ENCODE results near the gene RAB31. TPM values are rescaled to one million over a fixed set of nuclear protein-coding genes. Genes with fewer than 3 reads are reported as not detected.

Gene RAB31
- total and polyA plus RNA-seq, 2 of the 13 experiments (the other 11 are each of a cell fraction or from before 2014, with no cell fraction given), result 1.1 to 1.7 TPM

GRCh38 chr18:9673296-9674251 lies 34.5 kb upstream of the RAB31 start (continued):
- TF ChIP-seq, protein P1, sequence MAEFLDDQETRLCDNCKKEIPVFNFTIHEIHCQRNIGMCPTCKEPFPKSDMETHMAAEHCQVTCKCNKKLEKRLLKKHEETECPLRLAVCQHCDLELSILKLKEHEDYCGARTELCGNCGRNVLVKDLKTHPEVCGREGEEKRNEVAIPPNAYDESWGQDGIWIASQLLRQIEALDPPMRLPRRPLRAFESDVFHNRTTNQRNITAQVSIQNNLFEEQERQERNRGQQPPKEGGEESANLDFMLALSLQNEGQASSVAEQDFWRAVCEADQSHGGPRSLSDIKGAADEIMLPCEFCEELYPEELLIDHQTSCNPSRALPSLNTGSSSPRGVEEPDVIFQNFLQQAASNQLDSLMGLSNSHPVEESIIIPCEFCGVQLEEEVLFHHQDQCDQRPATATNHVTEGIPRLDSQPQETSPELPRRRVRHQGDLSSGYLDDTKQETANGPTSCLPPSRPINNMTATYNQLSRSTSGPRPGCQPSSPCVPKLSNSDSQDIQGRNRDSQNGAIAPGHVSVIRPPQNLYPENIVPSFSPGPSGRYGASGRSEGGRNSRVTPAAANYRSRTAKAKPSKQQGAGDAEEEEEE (CRISPR knock-in tag; IDR thresholded peaks at IDR 0.05; ENCODE audit: borderline replicate concordance), result no peak
- TF ChIP-seq, protein P2, sequence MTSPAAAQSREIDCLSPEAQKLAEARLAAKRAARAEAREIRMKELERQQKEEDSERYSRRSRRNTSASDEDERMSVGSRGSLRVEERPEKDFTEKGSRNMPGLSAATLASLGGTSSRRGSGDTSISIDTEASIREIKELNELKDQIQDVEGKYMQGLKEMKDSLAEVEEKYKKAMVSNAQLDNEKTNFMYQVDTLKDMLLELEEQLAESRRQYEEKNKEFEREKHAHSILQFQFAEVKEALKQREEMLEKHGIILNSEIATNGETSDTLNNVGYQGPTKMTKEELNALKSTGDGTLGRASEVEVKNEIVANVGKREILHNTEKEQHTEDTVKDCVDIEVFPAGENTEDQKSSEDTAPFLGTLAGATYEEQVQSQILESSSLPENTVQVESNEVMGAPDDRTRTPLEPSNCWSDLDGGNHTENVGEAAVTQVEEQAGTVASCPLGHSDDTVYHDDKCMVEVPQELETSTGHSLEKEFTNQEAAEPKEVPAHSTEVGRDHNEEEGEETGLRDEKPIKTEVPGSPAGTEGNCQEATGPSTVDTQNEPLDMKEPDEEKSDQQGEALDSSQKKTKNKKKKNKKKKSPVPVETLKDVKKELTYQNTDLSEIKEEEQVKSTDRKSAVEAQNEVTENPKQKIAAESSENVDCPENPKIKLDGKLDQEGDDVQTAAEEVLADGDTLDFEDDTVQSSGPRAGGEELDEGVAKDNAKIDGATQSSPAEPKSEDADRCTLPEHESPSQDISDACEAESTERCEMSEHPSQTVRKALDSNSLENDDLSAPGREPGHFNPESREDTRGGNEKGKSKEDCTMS (CRISPR knock-in tag; conservative IDR thresholded peaks at IDR 0.05), result no peak
- TF ChIP-seq, protein P3, sequence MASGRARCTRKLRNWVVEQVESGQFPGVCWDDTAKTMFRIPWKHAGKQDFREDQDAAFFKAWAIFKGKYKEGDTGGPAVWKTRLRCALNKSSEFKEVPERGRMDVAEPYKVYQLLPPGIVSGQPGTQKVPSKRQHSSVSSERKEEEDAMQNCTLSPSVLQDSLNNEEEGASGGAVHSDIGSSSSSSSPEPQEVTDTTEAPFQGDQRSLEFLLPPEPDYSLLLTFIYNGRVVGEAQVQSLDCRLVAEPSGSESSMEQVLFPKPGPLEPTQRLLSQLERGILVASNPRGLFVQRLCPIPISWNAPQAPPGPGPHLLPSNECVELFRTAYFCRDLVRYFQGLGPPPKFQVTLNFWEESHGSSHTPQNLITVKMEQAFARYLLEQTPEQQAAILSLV (CRISPR knock-in tag; IDR thresholded peaks at IDR 0.05; ENCODE audit: borderline replicate concordance), result no peak
- TF ChIP-seq NCOA5 (CRISPR knock-in tag; IDR thresholded peaks at IDR 0.05) (no peak), ZSCAN29 (CRISPR knock-in tag; conservative IDR thresholded peaks at IDR 0.05) (peak; percentile 47; the same call in 1 of the 2 replicates), ZNF12 (CRISPR knock-in tag; IDR thresholded peaks at IDR 0.05) (peak; percentile 62; the same call in 1 of the 2 replicates), ZBTB7A (CRISPR knock-in tag; IDR thresholded peaks at IDR 0.05) (no peak), ZNF496 (CRISPR knock-in tag; IDR thresholded peaks at IDR 0.05; ENCODE audit: insufficient replicate concordance) (no peak), ZNF274 (CRISPR knock-in tag; IDR thresholded peaks at IDR 0.05) (no peak), TOE1 (CRISPR knock-in tag; IDR thresholded peaks at IDR 0.05) (no peak), ZSCAN31 (CRISPR knock-in tag; IDR thresholded peaks at IDR 0.05; ENCODE audit: low read depth) (peak; percentile 57; the same call in 1 of the 2 replicates), HIC2 (CRISPR knock-in tag; IDR thresholded peaks at IDR 0.05; ENCODE audit: low read depth) (no peak), ZNF138 (CRISPR knock-in tag; IDR thresholded peaks at IDR 0.05; ENCODE audit: low read depth) (0 out of 2 replicates have a peak, but pooled peaks have one; percentile 71)
- TF ChIP-seq, protein P4, sequence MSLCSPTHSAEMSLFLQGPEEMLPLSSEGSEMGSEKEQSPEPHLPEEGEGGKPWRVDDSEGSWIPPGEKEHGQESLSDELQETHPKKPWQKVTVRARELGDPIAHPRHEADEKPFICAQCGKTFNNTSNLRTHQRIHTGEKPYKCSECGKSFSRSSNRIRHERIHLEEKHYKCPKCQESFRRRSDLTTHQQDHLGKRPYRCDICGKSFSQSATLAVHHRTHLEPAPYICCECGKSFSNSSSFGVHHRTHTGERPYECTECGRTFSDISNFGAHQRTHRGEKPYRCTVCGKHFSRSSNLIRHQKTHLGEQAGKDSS (CRISPR knock-in tag; IDR thresholded peaks at IDR 0.05; ENCODE audit: borderline replicate concordance, low read depth), result 0 out of 2 replicates have a peak, but pooled peaks have one; percentile 51
- TF ChIP-seq, protein P5, sequence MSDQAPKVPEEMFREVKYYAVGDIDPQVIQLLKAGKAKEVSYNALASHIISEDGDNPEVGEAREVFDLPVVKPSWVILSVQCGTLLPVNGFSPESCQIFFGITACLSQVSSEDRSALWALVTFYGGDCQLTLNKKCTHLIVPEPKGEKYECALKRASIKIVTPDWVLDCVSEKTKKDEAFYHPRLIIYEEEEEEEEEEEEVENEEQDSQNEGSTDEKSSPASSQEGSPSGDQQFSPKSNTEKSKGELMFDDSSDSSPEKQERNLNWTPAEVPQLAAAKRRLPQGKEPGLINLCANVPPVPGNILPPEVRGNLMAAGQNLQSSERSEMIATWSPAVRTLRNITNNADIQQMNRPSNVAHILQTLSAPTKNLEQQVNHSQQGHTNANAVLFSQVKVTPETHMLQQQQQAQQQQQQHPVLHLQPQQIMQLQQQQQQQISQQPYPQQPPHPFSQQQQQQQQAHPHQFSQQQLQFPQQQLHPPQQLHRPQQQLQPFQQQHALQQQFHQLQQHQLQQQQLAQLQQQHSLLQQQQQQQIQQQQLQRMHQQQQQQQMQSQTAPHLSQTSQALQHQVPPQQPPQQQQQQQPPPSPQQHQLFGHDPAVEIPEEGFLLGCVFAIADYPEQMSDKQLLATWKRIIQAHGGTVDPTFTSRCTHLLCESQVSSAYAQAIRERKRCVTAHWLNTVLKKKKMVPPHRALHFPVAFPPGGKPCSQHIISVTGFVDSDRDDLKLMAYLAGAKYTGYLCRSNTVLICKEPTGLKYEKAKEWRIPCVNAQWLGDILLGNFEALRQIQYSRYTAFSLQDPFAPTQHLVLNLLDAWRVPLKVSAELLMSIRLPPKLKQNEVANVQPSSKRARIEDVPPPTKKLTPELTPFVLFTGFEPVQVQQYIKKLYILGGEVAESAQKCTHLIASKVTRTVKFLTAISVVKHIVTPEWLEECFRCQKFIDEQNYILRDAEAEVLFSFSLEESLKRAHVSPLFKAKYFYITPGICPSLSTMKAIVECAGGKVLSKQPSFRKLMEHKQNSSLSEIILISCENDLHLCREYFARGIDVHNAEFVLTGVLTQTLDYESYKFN (CRISPR knock-in tag; conservative IDR thresholded peaks at IDR 0.05), result 0 out of 2 replicates have a peak, but pooled peaks have one; percentile 50
